GM06990 (cell line): ENCODE data around the gene SPOP.

Experiments used
- DNase-seq: peaks from one replicate; pipeline ENCODE4 v3.0.0-alpha.2; 2011; ENCODE audit not compliant: insufficient read length; ENCODE audit errors: extremely low read depth
- H3K27me3 ChIP-seq: replicated peaks from 2 replicates; pipeline ENCODE4 v1.6.0; 2011; ENCODE audit warnings: low read length; ENCODE audit not compliant: control insufficient read depth, insufficient read depth
- H3K36me3 ChIP-seq: 2 replicates; pipeline ENCODE4 v1.5.1; 2011; ENCODE audit warnings: low read length; ENCODE audit not compliant: control insufficient read depth, insufficient read depth
- H3K4me3 ChIP-seq: replicated peaks from 2 replicates; pipeline ENCODE4 v1.5.1; 2011; ENCODE audit warnings: low read depth, mild to moderate bottlenecking, control low read depth, low read length
- TF ChIP-seq, protein P1 (sequence below): IDR thresholded peaks from 2 replicates; pipeline ENCODE4 v1.5.1; 2011; ENCODE audit warnings: low read length, control low read depth, mild to moderate bottlenecking, inconsistent platforms; ENCODE audit not compliant: insufficient read depth, poor library complexity, severe bottlenecking

Gene SPOP

GRCh38 chr17:49640556-49640955, 37.3 kb downstream of the SPOP start:
- DNase-seq: no peak
- H3K4me3 ChIP-seq: no peak overlapping the region
- no peaks in the 10 kb centered on the region for H3K27me3 ChIP-seq
- no peaks in the 10 kb centered on the region for H3K36me3 ChIP-seq
- TF ChIP-seq, protein P1, sequence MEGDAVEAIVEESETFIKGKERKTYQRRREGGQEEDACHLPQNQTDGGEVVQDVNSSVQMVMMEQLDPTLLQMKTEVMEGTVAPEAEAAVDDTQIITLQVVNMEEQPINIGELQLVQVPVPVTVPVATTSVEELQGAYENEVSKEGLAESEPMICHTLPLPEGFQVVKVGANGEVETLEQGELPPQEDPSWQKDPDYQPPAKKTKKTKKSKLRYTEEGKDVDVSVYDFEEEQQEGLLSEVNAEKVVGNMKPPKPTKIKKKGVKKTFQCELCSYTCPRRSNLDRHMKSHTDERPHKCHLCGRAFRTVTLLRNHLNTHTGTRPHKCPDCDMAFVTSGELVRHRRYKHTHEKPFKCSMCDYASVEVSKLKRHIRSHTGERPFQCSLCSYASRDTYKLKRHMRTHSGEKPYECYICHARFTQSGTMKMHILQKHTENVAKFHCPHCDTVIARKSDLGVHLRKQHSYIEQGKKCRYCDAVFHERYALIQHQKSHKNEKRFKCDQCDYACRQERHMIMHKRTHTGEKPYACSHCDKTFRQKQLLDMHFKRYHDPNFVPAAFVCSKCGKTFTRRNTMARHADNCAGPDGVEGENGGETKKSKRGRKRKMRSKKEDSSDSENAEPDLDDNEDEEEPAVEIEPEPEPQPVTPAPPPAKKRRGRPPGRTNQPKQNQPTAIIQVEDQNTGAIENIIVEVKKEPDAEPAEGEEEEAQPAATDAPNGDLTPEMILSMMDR: no peak

DNA sequence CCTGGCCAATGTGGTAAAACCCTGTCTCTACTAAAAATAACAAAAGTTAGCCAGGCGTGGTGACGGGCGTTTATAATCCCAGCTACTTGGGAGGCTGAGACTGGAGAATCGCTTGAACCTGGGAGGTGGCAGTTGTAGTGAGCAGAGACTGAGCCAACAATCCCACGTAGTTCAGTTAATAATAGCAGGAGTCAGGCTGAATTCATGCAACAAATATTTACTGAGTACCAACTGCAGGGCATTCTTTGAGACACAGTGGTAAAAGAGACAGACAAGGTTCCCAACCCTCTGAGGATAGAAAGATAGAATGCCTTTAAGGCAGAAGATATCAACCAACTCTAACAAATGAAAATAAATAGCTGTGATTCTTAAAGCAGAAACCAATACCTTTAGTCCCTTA, 39.1 kb downstream of the SPOP start:
- TF ChIP-seq, protein P1: no peak
- no peak for DNase-seq
- Histone ChIP-seq H3K4me3 (no peak overlapping the region), H3K27me3 (no peaks in the 10 kb centered on the region), H3K36me3 (no peaks in the 10 kb centered on the region)

DNA sequence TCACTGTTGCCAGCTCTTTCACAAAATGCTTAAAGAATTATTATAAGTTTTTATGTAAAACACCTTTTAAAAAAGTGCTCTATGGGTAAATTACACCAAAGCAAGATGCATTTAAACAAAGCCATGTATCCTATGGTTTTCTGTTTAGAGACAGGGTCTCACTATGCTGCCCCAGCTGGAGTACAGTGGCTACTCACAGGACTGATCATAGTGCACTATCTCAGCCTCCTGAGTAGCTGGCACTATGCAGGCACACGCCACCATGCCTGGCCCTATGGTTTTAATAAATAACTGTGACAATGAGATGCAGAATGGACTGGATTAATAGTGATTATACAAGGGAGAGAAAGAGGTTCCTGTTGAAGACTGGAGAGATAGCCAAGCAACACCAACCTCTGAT, 40.2 kb downstream of the SPOP start:
- Histone ChIP-seq H3K36me3 (no peaks in the 10 kb centered on the region), H3K4me3 (no peak overlapping the region), H3K27me3 (no peaks in the 10 kb centered on the region)
- TF ChIP-seq, protein P1: no peak
- no peak for DNase-seq

DNA sequence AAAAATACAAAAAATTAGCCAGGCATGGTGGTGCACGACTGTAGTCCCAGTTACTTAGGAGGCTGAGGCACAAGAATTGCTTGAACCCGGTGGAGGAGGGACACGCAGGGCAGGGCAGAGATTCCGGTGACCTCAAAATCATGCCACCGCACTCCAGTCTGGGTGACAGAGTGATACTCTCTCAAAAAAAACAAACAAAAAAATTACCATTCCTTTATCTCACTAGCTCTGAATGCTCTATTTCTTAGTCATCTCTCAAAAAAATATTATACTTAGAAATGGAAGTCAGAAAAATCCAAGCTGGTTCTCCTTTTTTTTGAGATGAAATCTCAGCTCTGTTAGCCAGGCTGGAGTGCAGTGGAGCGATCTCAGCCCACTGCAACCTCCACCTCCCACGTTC, 40.8 kb downstream of the SPOP start:
- Histone ChIP-seq H3K4me3 (no peak overlapping the region), H3K27me3 (no peaks in the 10 kb centered on the region), H3K36me3 (no peaks in the 10 kb centered on the region)
- no peak for DNase-seq
- TF ChIP-seq, protein P1: no peak

GRCh38 chr17:49635121-49635520, 42.8 kb downstream of the SPOP start:
- TF ChIP-seq, protein P1: no peak
- DNase-seq: no peak
- Histone ChIP-seq H3K27me3 (no peaks in the 10 kb centered on the region), H3K4me3 (no peak overlapping the region), H3K36me3 (no peaks in the 10 kb centered on the region)

DNA sequence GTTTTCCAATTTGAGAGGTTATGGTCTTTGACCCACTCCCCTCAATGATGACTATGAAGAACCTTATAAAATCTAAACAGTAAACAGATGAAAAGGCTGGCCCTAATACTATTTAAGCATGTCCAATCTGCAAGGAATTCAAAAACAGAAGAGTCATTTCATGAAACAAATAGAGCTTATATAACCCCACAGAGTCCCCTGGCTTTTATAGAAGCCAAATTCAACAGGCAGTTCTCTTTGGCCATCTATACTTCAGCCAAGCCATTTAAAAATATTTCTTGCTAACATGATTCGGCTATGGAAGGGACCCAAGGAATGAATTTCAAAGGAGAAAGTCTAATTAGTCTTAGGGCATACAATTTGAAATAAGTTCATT, 43.4 kb downstream of the SPOP start:
- TF ChIP-seq, protein P1: no peak
- no peaks in the 10 kb centered on the region for H3K27me3 ChIP-seq
- DNase-seq: no peak
- H3K4me3 ChIP-seq: no peak overlapping the region
- no peaks in the 10 kb centered on the region for H3K36me3 ChIP-seq
